Heart right ventricle (tissue), 16 donors: ENCODE data around the gene UBL7. TPM values are rescaled to one million over a fixed set of nuclear protein-coding genes. Genes with fewer than 3 reads are reported as not detected.

Source experiments
- ATAC-seq, 8 donors: fragments of 200-7000 bp; cut with Tn5 transposase; one replicate each; pipeline ENCODE4 v1.9.1; 2020; ENCODE audit warnings: mild to moderate bottlenecking in 8 of 8, moderate library complexity in 8 of 8, moderate number of reproducible peaks in 1 of 8
- DNase-seq, 2 donors: peaks; one replicate each; pipeline ENCODE4 v3.0.0-alpha.2; 2020
- H3K27ac ChIP-seq, 10 donors: fragments of 200-600 bp; sonication (generic) in 2 of 10; one replicate each; pipeline versions ENCODE4 v1.5.0 to v1.8.0; 2020 to 2022; ENCODE audit warnings: mild to moderate bottlenecking in 3 of 10
- H3K27me3 ChIP-seq, 7 donors: fragments of 200-600 bp; one replicate each; pipeline ENCODE4 v1.8.0; 2021 to 2022; ENCODE audit warnings: mild to moderate bottlenecking in 2 of 7
- H3K36me3 ChIP-seq, 9 donors: fragments of 200-600 bp; sonication (generic) in 1 of 9; one replicate each; pipeline versions ENCODE4 v1.5.0 to v1.8.0; 2020 to 2022; ENCODE audit warnings: mild to moderate bottlenecking in 2 of 9
- H3K4me1 ChIP-seq, 9 donors: fragments of 200-600 bp; sonication (generic) in 1 of 9; one replicate each; pipeline versions ENCODE4 v1.5.0 to v1.8.0; 2020 to 2022; ENCODE audit warnings: mild to moderate bottlenecking in 4 of 9
- H3K4me3 ChIP-seq, 10 donors: fragments of 200-600 bp; sonication (generic) in 2 of 10; one replicate each; pipeline versions ENCODE4 v1.5.0 to v1.8.0; 2020 to 2022; ENCODE audit warnings: mild to moderate bottlenecking in 7 of 10, moderate library complexity in 2 of 10
- H3K9me3 ChIP-seq, 11 donors: fragments of 200-600 bp in 10 of 11; sonication (generic) in 2 of 11; one replicate each; pipeline versions ENCODE4 v1.5.0 to v1.8.0; 2013 to 2022; ENCODE audit warnings: mild to moderate bottlenecking in 2 of 11, control low read depth in 1 of 11, moderate library complexity in 1 of 11
- WGBS, 2 donors: extraction: QIAGEN DNeasy Blood & Tissue Kit; methylation state at CpG; one replicate each; pipeline ENCODE4 v1.1.7; 2013; ENCODE audit warnings: inconsistent platforms in 1 of 2; 5-methylcytosine and 5-hydroxymethylcytosine counted together
- intact Hi-C, 10 donors: fragments of 100-400 bp; cut with DNase I; formaldehyde crosslinking; loops; one replicate each; pipeline versions ENCODE4 v1.11.1 to v1.14.2; 2022
- long read RNA-seq, 3 donors: library from polyadenylated mRNA; unstranded; transcript quantifications; one replicate each; pipeline ENCODE4 v2.0.0, GENCODE V29; 2020 to 2021
- polyA plus RNA-seq, 2 donors: library from polyadenylated mRNA; stranded (reverse); fragments of 200-250 nt; gene quantifications; one replicate each; pipeline ENCODE4 v1.2.3, GENCODE V29; 2013
- total RNA-seq, 10 donors: library from RNA; stranded (reverse); fragmentation: NEBNext Ultra II Directional in 3 of 10; extraction: Animal tissue kit (Norgen Biotek cat#: 25700) in 3 of 10; gene quantifications; one replicate each; pipeline versions ENCODE4 v1.2.1 to v1.2.4, GENCODE V29; 2021 to 2023
- TF ChIP-seq, protein P1 (sequence below), 9 donors: fragments of 200-600 bp; sonication (generic) in 2 of 9; IDR thresholded peaks; one replicate each; pipeline versions ENCODE4 v1.5.0 to v1.8.0; 2021 to 2022; ENCODE audit warnings: antibody characterized with exemption in 9 of 9, mild to moderate bottlenecking in 5 of 9, moderate library complexity in 1 of 9
- donor health status: Arrhythmogenic right ventricular cardiomyopathy.
- donor health status: ischemic (EF 13 %, LVEDD 7.1; RV severe dilation, severe dysfunction).
- donor health status: healthy with polysubstance abuse.
- donor health status: DM: no; HTN: yes; CAD: no.
- donor health status: DM: no; HTN: no; CAD: no.
- donor health status: ischemic (EF 25% LVEDD 6.9; RV normal size, moderate dysfunction).
- donor health status: ischemic (EF 25% LVEDD 5.7; RV mildly dilated, moderate dysfunction).
- donor health status: healthy.
- donor health status: DM: yes; HTN: yes; CAD: no.
- donor health status: Ischemic cardiomyopathy.
- donor health status: ischemic (EF 35%, LVEDD 5.7; RV mildly dilated, moderate dysfunction).
- donor health status: nonischemic (EF 11% LVEDD 7.7; RV severe dilation, severe dysfunction).
- donor health status: DM: yes; HTN: yes; CAD: no.
- donor health status: PGD.
- donor health status: ischemic (EF 29% LVEDD 5.4; RV normal size, mild dysfunction).
- donor health status: nonischemic (EF 23%, LVEDD 6.1; RV moderate dilation, normal function).

UBL7 gene
- total RNA-seq (10 to 100 TPM; 49.1 to 56.6 (median 52.7) TPM), polyA plus RNA-seq (10 to 100 TPM; 47.0 to 51.7 TPM)
- long read RNA-seq, donor 1, transcript UBL7-201 (11 exons, 1,360 nt) = major isoform, 30 of 69 reads
- long read RNA-seq, donor 1, transcript UBL7-202 (11 exons, 1,427 nt) = minor isoform, 14 of 69 reads
- long read RNA-seq, donor 1, partial matches to known transcripts = 5 of 69 reads
- long read RNA-seq, donor 1, other reads (novel, unspliced or antisense) = 16 of 69 reads
- long read RNA-seq, donor 2, transcript UBL7-202 (11 exons, 1,427 nt) = minor isoform, 19 of 98 reads
- long read RNA-seq, donor 2, transcript UBL7-201 (11 exons, 1,360 nt) = major isoform, 39 of 98 reads
- long read RNA-seq, donor 2, partial matches to known transcripts = 8 of 98 reads
- long read RNA-seq, donor 2, other reads (novel, unspliced or antisense) = 28 of 98 reads
- long read RNA-seq, donor 3, transcript UBL7-202 (11 exons, 1,427 nt) = minor isoform, 30 of 151 reads
- long read RNA-seq, donor 3, transcript UBL7-201 (11 exons, 1,360 nt) = major isoform, 68 of 151 reads
- long read RNA-seq, donor 3, transcript UBL7-209 (11 exons, 1,720 nt) = minor isoform, 5 of 151 reads
- long read RNA-seq, donor 3, partial matches to known transcripts = 6 of 151 reads
- long read RNA-seq, donor 3, other reads (novel, unspliced or antisense) = 42 of 151 reads

DNA sequence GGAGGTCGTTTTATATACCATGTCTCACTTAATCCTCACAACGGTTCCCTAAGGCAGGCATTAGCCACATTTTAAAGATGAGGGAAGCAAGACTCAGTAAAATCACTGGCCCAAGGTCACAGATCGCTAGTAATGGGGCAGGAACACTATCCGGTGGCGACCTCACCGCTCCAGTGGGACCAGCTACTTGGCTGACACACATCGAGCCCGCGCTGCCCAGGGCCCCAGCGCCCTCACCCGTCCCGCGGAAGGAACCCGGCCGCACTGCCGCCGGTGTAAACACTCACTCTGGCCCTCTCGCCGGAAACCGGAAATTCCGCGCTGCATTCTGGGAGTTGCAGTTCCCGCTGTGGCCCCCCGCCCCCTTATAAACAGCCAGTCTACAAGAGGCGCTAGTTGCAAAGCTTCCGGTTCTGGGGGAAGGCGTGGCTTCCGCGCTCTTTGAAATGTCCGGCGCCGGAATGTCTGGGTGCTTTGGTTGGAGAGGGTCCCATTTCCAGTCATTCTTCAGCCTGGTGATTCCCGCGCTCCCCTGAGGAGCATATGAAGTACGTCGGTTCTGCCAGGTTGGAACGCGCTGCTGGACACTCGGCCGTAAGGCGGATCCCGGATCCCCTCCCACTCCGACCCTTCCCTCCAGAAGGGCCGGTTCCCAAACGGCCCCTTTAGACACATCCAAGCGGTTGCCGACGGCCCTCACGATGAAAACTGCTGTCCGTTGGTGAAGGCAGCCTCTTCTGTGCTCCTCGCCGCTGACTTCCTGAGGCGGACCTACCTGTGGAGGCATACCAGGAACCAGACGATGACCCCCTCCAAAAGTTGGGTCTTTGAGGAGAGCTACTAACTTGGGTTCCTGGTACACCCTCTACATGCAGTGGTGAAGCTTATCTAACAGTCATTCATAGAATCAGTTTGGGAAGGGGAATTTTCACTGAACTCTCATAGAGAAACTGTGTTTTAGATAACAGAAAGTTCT, at the start of gene UBL7:
Gene UBL7 (minus strand): TSS at position 290 of the 976 bp plus-strand sequence. CDS start 2,293 bp downstream, outside the sequence.
- Histone ChIP-seq H3K9me3 (peaks cover 0 to 6% (median 0%) of the 10 kb centered on the region in 11 donors), H3K36me3 (peaks cover 0 to 36% (median 18%) of the 10 kb centered on the region in 9 donors), H3K27ac (peak within 1 kb of the TSS; percentile 54 to 92 (median 86)), H3K4me3 (peak within 1 kb of the TSS; percentile 48 to 95 (median 72)), H3K4me1 (peaks cover 0 to 25% (median 18%) of the 10 kb centered on the region in 9 donors), H3K27me3 (no peaks in the 10 kb centered on the region)
- intact Hi-C loops = loop anchor here in 7 of 10 donors (2.0 to 10.0 kb wide), 8 partner anchors 74 to 156 kb away; partner anchors contain the start of genes ARID3B (in 4 of the 7) and CLK3 (in 3 of the 7)
- DNase-seq (peak; percentile 95 to 98), ATAC-seq (peak; percentile 99 to 100 (median 99))
- 0 to 1% methylated on average over 54 of the region's 54 CpGs for WGBS, 2 donors
- TF ChIP-seq, protein P1, sequence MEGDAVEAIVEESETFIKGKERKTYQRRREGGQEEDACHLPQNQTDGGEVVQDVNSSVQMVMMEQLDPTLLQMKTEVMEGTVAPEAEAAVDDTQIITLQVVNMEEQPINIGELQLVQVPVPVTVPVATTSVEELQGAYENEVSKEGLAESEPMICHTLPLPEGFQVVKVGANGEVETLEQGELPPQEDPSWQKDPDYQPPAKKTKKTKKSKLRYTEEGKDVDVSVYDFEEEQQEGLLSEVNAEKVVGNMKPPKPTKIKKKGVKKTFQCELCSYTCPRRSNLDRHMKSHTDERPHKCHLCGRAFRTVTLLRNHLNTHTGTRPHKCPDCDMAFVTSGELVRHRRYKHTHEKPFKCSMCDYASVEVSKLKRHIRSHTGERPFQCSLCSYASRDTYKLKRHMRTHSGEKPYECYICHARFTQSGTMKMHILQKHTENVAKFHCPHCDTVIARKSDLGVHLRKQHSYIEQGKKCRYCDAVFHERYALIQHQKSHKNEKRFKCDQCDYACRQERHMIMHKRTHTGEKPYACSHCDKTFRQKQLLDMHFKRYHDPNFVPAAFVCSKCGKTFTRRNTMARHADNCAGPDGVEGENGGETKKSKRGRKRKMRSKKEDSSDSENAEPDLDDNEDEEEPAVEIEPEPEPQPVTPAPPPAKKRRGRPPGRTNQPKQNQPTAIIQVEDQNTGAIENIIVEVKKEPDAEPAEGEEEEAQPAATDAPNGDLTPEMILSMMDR (IDR thresholded peaks at IDR 0.05) = peak in 5 of 9 donors; percentile 14 to 48 (median 45)

GRCh38 chr15:74506515-74506840, 45.5 kb upstream of the UBL7 start:
- Histone ChIP-seq H3K4me1 (peaks cover 0 to 8% (median 0%) of the 10 kb centered on the region in 9 donors), H3K9me3 (no peaks in the 10 kb centered on the region), H3K27ac (no peak overlapping the region), H3K36me3 (no peaks in the 10 kb centered on the region), H3K27me3 (no peaks in the 10 kb centered on the region), H3K4me3 (no peak overlapping the region)
- WGBS, 2 donors = 97 to 98% methylated on average over 4 of the region's 4 CpGs
- no peak for DNase-seq
- intact Hi-C loops = no loop called here
- TF ChIP-seq, protein P1 (IDR thresholded peaks at IDR 0.05) = no peak
- no peak for ATAC-seq

GRCh38 chr15:74505837-74506514, 45.0 kb upstream of the UBL7 start:
- ATAC-seq = no peak
- Histone ChIP-seq H3K27ac (no peak overlapping the region), H3K4me1 (peaks cover 0 to 3% (median 0%) of the 10 kb centered on the region in 9 donors), H3K9me3 (no peaks in the 10 kb centered on the region), H3K4me3 (no peak overlapping the region), H3K27me3 (no peaks in the 10 kb centered on the region), H3K36me3 (no peaks in the 10 kb centered on the region)
- intact Hi-C loops = no loop called here
- DNase-seq = no peak
- TF ChIP-seq, protein P1 (IDR thresholded peaks at IDR 0.05) = no peak
- whole genome bisulfite sequencing, 2 donors = 89 to 91% methylated on average over 6 of the region's 6 CpGs
